Right cardiac atrium (tissue), 5 donors: ENCODE results near the gene CCIN. TPM values are rescaled to one million over a fixed set of nuclear protein-coding genes. Genes with fewer than 3 reads are reported as not detected.

ENCODE experiments used
- ATAC-seq, 2 donors: fragments of 200-7000 bp; cut with Tn5 transposase; one replicate each; pipeline versions ENCODE4 v1.8.0 to v1.9.1; 2020; ENCODE audit warnings: moderate library complexity in 2 of 2, mild to moderate bottlenecking in 1 of 2
- DNase-seq, 3 donors: peaks; one replicate each; pipeline ENCODE4 v3.0.0-alpha.2; 2020
- H3K27ac ChIP-seq: one replicate; pipeline ENCODE4 v1.5.1; 2013; ENCODE audit warnings: mild to moderate bottlenecking, low read length, control low read depth, moderate library complexity
- H3K27me3 ChIP-seq: one replicate; pipeline ENCODE4 v1.6.1; 2013; ENCODE audit not compliant: control insufficient read depth, insufficient read depth
- H3K4me1 ChIP-seq: one replicate; pipeline ENCODE4 v1.6.1; 2013; ENCODE audit warnings: low read length; ENCODE audit not compliant: control insufficient read depth, insufficient read depth
- H3K4me3 ChIP-seq: one replicate; pipeline ENCODE4 v1.5.1; 2013; ENCODE audit warnings: low read length, control low read depth
- H3K9me3 ChIP-seq: one replicate; pipeline ENCODE4 v1.6.1; 2013; ENCODE audit warnings: low read length; ENCODE audit not compliant: control insufficient read depth
- WGBS: extraction: QIAGEN DNeasy Blood & Tissue Kit; methylation state at CpG from one replicate; pipeline ENCODE4 v1.1.7; 2013; 5-methylcytosine and 5-hydroxymethylcytosine counted together
- intact Hi-C, 4 donors: fragments of 100-400 bp; cut with DNase I; formaldehyde crosslinking; loops; one replicate each; pipeline versions ENCODE4 v1.11.0 to v1.14.0; 2022 to 2023
- polyA plus RNA-seq: library from polyadenylated mRNA; stranded (reverse); fragments of 200-250 nt; gene quantifications from one replicate; pipeline ENCODE4 v1.2.3, GENCODE V29; 2013
- total RNA-seq, 4 donors: library from RNA; stranded (reverse); fragmentation: NEBNext Ultra II Directional; extraction: Animal tissue kit (Norgen Biotek cat#: 25700); gene quantifications; one replicate each; pipeline ENCODE4 v1.2.1, GENCODE V29; 2021
- donor health status: healthy with polysubstance abuse.
- donor health status: DM: no; HTN: yes; CAD: no.
- donor health status: DM: no; HTN: no; CAD: no.
- donor health status: DM: no; HTN: yes; CAD: no; lungs with severe emphysema.
- donor health status: DM: yes; HTN: yes; CAD: no.

The CCIN gene
- total and polyA plus RNA-seq, 5 donors: 0.07 to 0.28 (median 0.14) TPM; not detected in 1

- intact Hi-C loops: no loop called here
These were observed 37.1 kb upstream of the CCIN start for GRCh38 chr9:36132086-36132485.

GRCh38 chr9:36134761-36135505 is 34.3 kb upstream of the CCIN start:
- no peaks in the 10 kb centered on the region for H3K27me3 ChIP-seq
- H3K27ac ChIP-seq: no peak overlapping the region
- no peaks in the 10 kb centered on the region for H3K4me1 ChIP-seq
- WGBS: 89% methylated on average over 9 of the region's 9 CpGs
- intact Hi-C loops: no loop called here
- H3K9me3 ChIP-seq: no peaks in the 10 kb centered on the region
- DNase-seq: no peak
- ATAC-seq: no peak
- no peak overlapping the region for H3K4me3 ChIP-seq

More at GRCh38 chr9:36132086-36132485, 37.1 kb upstream of the CCIN start:
- H3K9me3 ChIP-seq: no peaks in the 10 kb centered on the region
- DNase-seq (no peak), ATAC-seq (no peak)
- H3K4me1 ChIP-seq: peaks cover 2% of the 10 kb centered on the region
- H3K27ac ChIP-seq: no peak overlapping the region
- H3K27me3 ChIP-seq: no peaks in the 10 kb centered on the region
- 68% methylated on average over 3 of the region's 3 CpGs for WGBS
- no peak overlapping the region for H3K4me3 ChIP-seq

GRCh38 chr9:36135741-36136271 is 33.4 kb upstream of the CCIN start:
- WGBS: 12% methylated on average over 18 of the region's 18 CpGs
- Histone ChIP-seq H3K27ac (no peak overlapping the region), H3K27me3 (no peaks in the 10 kb centered on the region), H3K4me1 (no peaks in the 10 kb centered on the region), H3K9me3 (no peaks in the 10 kb centered on the region), H3K4me3 (peak overlapping the region; percentile 84)
- intact Hi-C loops: no loop called here
- DNase-seq (peak in 2 of 3 donors; percentile 49 to 59), ATAC-seq (no peak)

GRCh38 chr9:36136272-36136893 is 32.8 kb upstream of the CCIN start, which contains the start of gene GLIPR2:
GLIPR2 (plus strand) TSS chr9:36136733; CDS start chr9:36136779, 46 bp downstream.
- no peaks in the 10 kb centered on the region for H3K4me1 ChIP-seq
- DNase-seq (peak; percentile 86 to 94 (median 92)), ATAC-seq (peak; percentile 96 to 97)
- no peaks in the 10 kb centered on the region for H3K27me3 ChIP-seq
- H3K4me3 ChIP-seq: peak within 1 kb of the TSS; percentile 84
- under 1% methylated on average over 83 of the region's 83 CpGs for WGBS
- H3K27ac ChIP-seq: no peak within 1 kb of the TSS
- intact Hi-C loops: no loop called here
- H3K9me3 ChIP-seq: no peaks in the 10 kb centered on the region

- intact Hi-C loops: no loop called here
- Histone ChIP-seq H3K4me1 (no peaks in the 10 kb centered on the region), H3K27ac (no peak overlapping the region), H3K27me3 (no peaks in the 10 kb centered on the region), H3K9me3 (no peaks in the 10 kb centered on the region), H3K4me3 (peak overlapping the region; percentile 84)
- peak in 2 of 3 donors; percentile 41 to 79 for DNase-seq
- ATAC-seq: peak; percentile 8 to 16
- WGBS: 1% methylated on average over 40 of the region's 40 CpGs
These were observed 32.2 kb upstream of the CCIN start for GRCh38 chr9:36136894-36137391.

- ATAC-seq: peak; percentile 23 to 32
- WGBS: 23% methylated on average over 12 of the region's 12 CpGs
- no peaks in the 10 kb centered on the region for H3K4me1 ChIP-seq
- H3K27ac ChIP-seq: no peak overlapping the region
- peak overlapping the region; percentile 84 for H3K4me3 ChIP-seq
- intact Hi-C loops: no loop called here
- H3K27me3 ChIP-seq: no peaks in the 10 kb centered on the region
- peak; percentile 54 to 80 (median 74) for DNase-seq
- no peaks in the 10 kb centered on the region for H3K9me3 ChIP-seq
These were observed 31.7 kb upstream of the CCIN start for GRCh38 chr9:36137392-36138004.

- no peak overlapping the region for H3K4me3 ChIP-seq
- intact Hi-C loops: no loop called here
- no peaks in the 10 kb centered on the region for H3K27me3 ChIP-seq
- WGBS: 96% methylated on average over 10 of the region's 10 CpGs
- ATAC-seq (no peak), DNase-seq (no peak)
- no peaks in the 10 kb centered on the region for H3K4me1 ChIP-seq
- H3K9me3 ChIP-seq: no peaks in the 10 kb centered on the region
- no peak overlapping the region for H3K27ac ChIP-seq
These were observed 30.7 kb upstream of the CCIN start for GRCh38 chr9:36138496-36138895.

- DNase-seq: no peak
- intact Hi-C loops: no loop called here
- 91% methylated on average over 5 of the region's 5 CpGs for WGBS
- ATAC-seq: no peak
- Histone ChIP-seq H3K4me1 (no peaks in the 10 kb centered on the region), H3K27me3 (no peaks in the 10 kb centered on the region), H3K9me3 (no peaks in the 10 kb centered on the region), H3K27ac (no peak overlapping the region), H3K4me3 (no peak overlapping the region)
These were observed 30.3 kb upstream of the CCIN start for GRCh38 chr9:36138901-36139300.

- Histone ChIP-seq H3K9me3 (no peaks in the 10 kb centered on the region), H3K27me3 (no peaks in the 10 kb centered on the region), H3K27ac (no peak overlapping the region), H3K4me1 (no peaks in the 10 kb centered on the region), H3K4me3 (no peak overlapping the region)
- ATAC-seq (peak in 1 of 2 donors; percentile 4), DNase-seq (peak in 1 of 3 donors; percentile 43)
- 77% methylated on average over 11 of the region's 11 CpGs for WGBS
- intact Hi-C loops: no loop called here
These were observed 28.8 kb upstream of the CCIN start for GRCh38 chr9:36140086-36141084.

GRCh38 chr9:36141288-36141687 is 27.9 kb upstream of the CCIN start:
- no peaks in the 10 kb centered on the region for H3K9me3 ChIP-seq
- DNase-seq (peak in 1 of 3 donors; percentile 68), ATAC-seq (no peak)
- H3K4me3 ChIP-seq: no peak overlapping the region
- H3K27me3 ChIP-seq: no peaks in the 10 kb centered on the region
- no peaks in the 10 kb centered on the region for H3K4me1 ChIP-seq
- WGBS: 65% methylated on average over 4 of the region's 4 CpGs
- no peak overlapping the region for H3K27ac ChIP-seq
- intact Hi-C loops: no loop called here
